Panc1 (cell line): ENCODE results near the gene POU2AF3.

Experiments
- CTCF ChIP-seq: fragments of 450-650 bp; IDR thresholded peaks from 2 replicates; pipeline ENCODE4 v1.5.1; 2017; ENCODE audit warnings: mild to moderate bottlenecking
- POLR2AphosphoS5 ChIP-seq: IDR thresholded peaks from 2 replicates; pipeline ENCODE4 v1.6.1; 2012; ENCODE audit warnings: mild to moderate bottlenecking, low read depth, low read length, moderate library complexity
- REST ChIP-seq, 2 experiments: IDR thresholded peaks; 2 replicates each; pipeline ENCODE4 v1.6.1; 2011 to 2012; ENCODE audit warnings: low read depth in 2 of 2, control low read depth in 1 of 2, low read length in 1 of 2, mild to moderate bottlenecking in 1 of 2, moderate library complexity in 1 of 2; ENCODE audit not compliant: insufficient read depth in 1 of 2
- SIN3A ChIP-seq: IDR thresholded peaks from 2 replicates; pipeline ENCODE4 v1.6.1; 2012; ENCODE audit warnings: low read depth, mild to moderate bottlenecking, low read length, moderate library complexity, borderline replicate concordance; ENCODE audit not compliant: insufficient read depth

DNA sequence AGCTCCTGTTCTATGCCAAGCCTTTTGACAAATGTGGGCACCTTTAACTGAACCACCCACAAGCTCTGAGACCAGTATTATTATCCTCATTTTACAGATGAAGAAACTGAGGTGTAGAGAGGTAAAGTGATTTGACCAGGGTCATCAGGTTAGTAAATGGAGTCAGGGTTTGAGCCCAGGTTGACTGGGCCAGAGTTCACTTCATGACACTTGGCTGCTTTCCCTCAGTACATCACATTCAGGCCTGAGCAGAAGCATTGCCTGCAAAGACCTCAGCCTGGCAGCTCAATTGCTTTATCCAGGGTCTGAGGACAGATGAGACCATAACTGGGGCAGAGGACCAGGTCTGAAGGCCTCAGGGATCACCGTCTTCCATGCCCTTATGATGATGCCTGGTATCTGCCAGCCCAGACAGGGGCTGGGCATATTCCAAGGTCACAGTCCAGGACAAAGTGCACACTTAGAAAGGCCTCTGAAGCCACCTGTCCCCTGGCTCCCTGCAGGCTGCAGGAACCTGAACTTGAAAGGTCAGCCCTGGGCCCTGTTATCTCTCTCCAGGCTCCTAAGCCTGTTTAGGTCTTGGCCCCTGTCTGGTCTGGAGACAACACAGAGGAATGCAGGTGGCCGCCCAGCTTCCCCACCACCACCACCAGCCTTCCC is 32.0 kb downstream of the POU2AF3 start:
- TF ChIP-seq CTCF (no peak), REST (IDR thresholded peaks at IDR 0.05; ENCODE audit: insufficient read depth in 1 of 2, low read depth in 2 of 2, low read length in 1 of 2) (no peak), SIN3A (no peak), POLR2AphosphoS5 (no peak)
